ENCODE results near the gene ETNK1.

The ETNK1 gene

GRCh38 chr12:22729431-22729956 is 104.5 kb downstream of the ETNK1 start:
- TF ChIP-seq EZH2phosphoT487 (IDR thresholded peaks at IDR 0.05; ENCODE audit: borderline replicate concordance, low read length): no peak
- TF ChIP-seq, protein P1, sequence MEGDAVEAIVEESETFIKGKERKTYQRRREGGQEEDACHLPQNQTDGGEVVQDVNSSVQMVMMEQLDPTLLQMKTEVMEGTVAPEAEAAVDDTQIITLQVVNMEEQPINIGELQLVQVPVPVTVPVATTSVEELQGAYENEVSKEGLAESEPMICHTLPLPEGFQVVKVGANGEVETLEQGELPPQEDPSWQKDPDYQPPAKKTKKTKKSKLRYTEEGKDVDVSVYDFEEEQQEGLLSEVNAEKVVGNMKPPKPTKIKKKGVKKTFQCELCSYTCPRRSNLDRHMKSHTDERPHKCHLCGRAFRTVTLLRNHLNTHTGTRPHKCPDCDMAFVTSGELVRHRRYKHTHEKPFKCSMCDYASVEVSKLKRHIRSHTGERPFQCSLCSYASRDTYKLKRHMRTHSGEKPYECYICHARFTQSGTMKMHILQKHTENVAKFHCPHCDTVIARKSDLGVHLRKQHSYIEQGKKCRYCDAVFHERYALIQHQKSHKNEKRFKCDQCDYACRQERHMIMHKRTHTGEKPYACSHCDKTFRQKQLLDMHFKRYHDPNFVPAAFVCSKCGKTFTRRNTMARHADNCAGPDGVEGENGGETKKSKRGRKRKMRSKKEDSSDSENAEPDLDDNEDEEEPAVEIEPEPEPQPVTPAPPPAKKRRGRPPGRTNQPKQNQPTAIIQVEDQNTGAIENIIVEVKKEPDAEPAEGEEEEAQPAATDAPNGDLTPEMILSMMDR (IDR thresholded peaks at IDR 0.05; ENCODE audit: low read depth, low read length, poor library complexity, severe bottlenecking): no peak
- peaks cover under 1% of the 10 kb centered on the region for H3K27me3 ChIP-seq (ENCODE audit: control insufficient read depth, low read length)
- H4K20me1 ChIP-seq (ENCODE audit: control insufficient read depth, insufficient read depth, low read depth, low read length): no peaks in the 10 kb centered on the region
- H3K36me3 ChIP-seq (ENCODE audit: control insufficient read depth, low read length): no peaks in the 10 kb centered on the region
- H3K4me1 ChIP-seq (ENCODE audit: control insufficient read depth, low read length): no peaks in the 10 kb centered on the region
- no peak overlapping the region for H3K27ac ChIP-seq (ENCODE audit: low read depth, low read length)
- no peaks in the 10 kb centered on the region for H3F3A ChIP-seq (ENCODE audit: control insufficient read depth, insufficient read depth)
- H3K79me2 ChIP-seq (ENCODE audit: control insufficient read depth, low read length): no peaks in the 10 kb centered on the region
- no peaks in the 10 kb centered on the region for H3K9me2 ChIP-seq (replicated peaks; ENCODE audit: control insufficient read depth, low read length)
- H3K4me2 ChIP-seq (ENCODE audit: low read length): no peak overlapping the region
- no peak overlapping the region for H3K4me3 ChIP-seq (ENCODE audit: low read length)
- H3K9me3 ChIP-seq (ENCODE audit: control insufficient read depth, insufficient read depth, low read length): no peaks in the 10 kb centered on the region

DNA sequence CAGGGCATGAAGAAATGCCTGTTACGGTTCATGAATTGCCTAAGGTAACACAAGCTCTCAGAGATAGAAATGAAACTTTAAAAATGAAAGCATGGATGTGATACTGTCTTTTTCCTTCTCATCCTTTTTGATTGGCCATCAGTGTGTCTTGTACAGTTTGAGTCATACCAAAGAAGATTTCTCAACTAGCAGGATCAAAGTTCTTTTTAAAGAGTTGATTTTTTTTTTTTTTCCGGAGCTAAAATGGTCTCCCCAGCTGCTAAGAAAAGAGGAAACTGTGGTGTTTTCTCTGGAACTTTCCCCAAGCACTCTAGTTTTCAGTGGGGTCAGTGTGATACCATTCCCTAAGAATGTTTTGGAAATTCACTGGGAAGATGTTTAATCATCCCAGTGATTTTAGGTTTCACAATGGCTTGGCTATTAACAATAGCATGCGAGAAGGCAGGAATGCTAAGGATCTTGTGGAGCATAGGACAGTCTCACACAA is 105.0 kb downstream of the ETNK1 start:
- Histone ChIP-seq H3K4me2 (ENCODE audit: low read length) (no peak overlapping the region), H3K27me3 (ENCODE audit: control insufficient read depth, low read length) (no peaks in the 10 kb centered on the region), H3K79me2 (ENCODE audit: control insufficient read depth, low read length) (no peaks in the 10 kb centered on the region), H3K9me3 (ENCODE audit: control insufficient read depth, insufficient read depth, low read length) (no peaks in the 10 kb centered on the region), H3K9me2 (replicated peaks; ENCODE audit: control insufficient read depth, low read length) (no peaks in the 10 kb centered on the region), H3F3A (ENCODE audit: control insufficient read depth, insufficient read depth) (no peaks in the 10 kb centered on the region), H3K4me3 (ENCODE audit: low read length) (no peak overlapping the region), H4K20me1 (ENCODE audit: control insufficient read depth, insufficient read depth, low read depth, low read length) (no peaks in the 10 kb centered on the region), H3K4me1 (ENCODE audit: control insufficient read depth, low read length) (no peaks in the 10 kb centered on the region), H3K27ac (ENCODE audit: low read depth, low read length) (no peak overlapping the region), H3K36me3 (ENCODE audit: control insufficient read depth, low read length) (no peaks in the 10 kb centered on the region)
- no peak for TF ChIP-seq EZH2phosphoT487 (IDR thresholded peaks at IDR 0.05; ENCODE audit: borderline replicate concordance, low read length)
- TF ChIP-seq, protein P1 (IDR thresholded peaks at IDR 0.05; ENCODE audit: low read depth, low read length, poor library complexity, severe bottlenecking): no peak

DNA sequence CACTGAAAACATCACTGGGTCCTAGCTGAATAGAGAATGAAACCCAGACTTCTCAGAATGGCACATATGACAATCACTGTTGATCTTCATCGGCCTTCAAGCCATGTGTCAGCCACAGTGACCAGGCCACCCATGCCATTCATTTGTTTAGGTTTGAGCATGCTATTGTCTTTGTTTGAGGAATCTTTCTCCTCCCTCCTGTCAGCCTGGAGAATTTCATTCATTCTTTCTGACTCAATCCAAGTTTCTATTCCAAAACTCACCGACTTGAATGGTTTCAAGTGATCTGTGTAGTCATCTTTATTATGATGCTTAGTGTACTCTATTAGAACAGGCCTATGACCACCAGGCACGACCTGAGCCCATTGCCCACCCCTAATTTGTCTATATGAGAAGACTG is 106.3 kb downstream of the ETNK1 start:
- Histone ChIP-seq H3K4me2 (ENCODE audit: low read length) (no peak overlapping the region), H3K4me1 (ENCODE audit: control insufficient read depth, low read length) (no peaks in the 10 kb centered on the region)
- TF ChIP-seq EZH2phosphoT487 (IDR thresholded peaks at IDR 0.05; ENCODE audit: borderline replicate concordance, low read length): no peak
- TF ChIP-seq, protein P1 (IDR thresholded peaks at IDR 0.05; ENCODE audit: low read depth, low read length, poor library complexity, severe bottlenecking): no peak

More for the DNA sequence above, 106.3 kb downstream of the ETNK1 start:
- Histone ChIP-seq H3K27ac (ENCODE audit: low read depth, low read length) (no peak overlapping the region), H3K4me3 (ENCODE audit: low read length) (no peak overlapping the region), H3K36me3 (ENCODE audit: control insufficient read depth, low read length) (no peaks in the 10 kb centered on the region), H3K9me2 (replicated peaks; ENCODE audit: control insufficient read depth, low read length) (no peaks in the 10 kb centered on the region), H3K79me2 (ENCODE audit: control insufficient read depth, low read length) (no peaks in the 10 kb centered on the region), H3F3A (ENCODE audit: control insufficient read depth, insufficient read depth) (no peaks in the 10 kb centered on the region), H4K20me1 (ENCODE audit: control insufficient read depth, insufficient read depth, low read depth, low read length) (no peaks in the 10 kb centered on the region), H3K27me3 (ENCODE audit: control insufficient read depth, low read length) (no peaks in the 10 kb centered on the region), H3K9me3 (ENCODE audit: control insufficient read depth, insufficient read depth, low read length) (no peaks in the 10 kb centered on the region)
